Measurements from ENCODE around the gene PFKL.

GRCh38 chr21:44335266-44336059 lies 35.6 kb downstream of the PFKL start:
- TF ChIP-seq EZH2 (IDR thresholded peaks at IDR 0.05) (no peak), POLR2AphosphoS5 (IDR thresholded peaks at IDR 0.05; ENCODE audit: borderline replicate concordance, low read depth, low read length) (no peak), FOXP2 (optimal IDR thresholded peaks at IDR 0.05; ENCODE audit: control extremely low read depth, extremely low read length, insufficient read depth) (no peak)
